A549 (cell line): ENCODE measurements around the gene ZNF185. TPM values are rescaled to one million over a fixed set of nuclear protein-coding genes. Genes with fewer than 3 reads are reported as not detected.

Experiments used
- ATAC-seq, 2 experiments: fragments of 200-7000 bp in 1 of 2; fragments of >200 bp in 1 of 2; cut with Nextera tagmentation in 1 of 2; cut with Tn5 transposase in 1 of 2; 3 replicates each; pipeline versions ENCODE4 v1.8.0 to v1.9.1; 2018 to 2020; ENCODE audit warnings: mild to moderate bottlenecking in 1 of 2, moderate library complexity in 1 of 2
- CTCF ChIA-PET: fragments of 300-600 bp; sonication (Branson Sonifier 250); formaldehyde crosslinking; extraction: SDS; loops from one replicate; lab custom pipeline; 2021; ENCODE audit warnings: antibody characterized with exemption, inconsistent platforms; lab: Yijun Ruan, JAX
- POLR2A ChIA-PET: fragments of 350-600 bp; formaldehyde crosslinking; extraction: SDS; loops from one replicate; lab custom pipeline; 2021; ENCODE audit warnings: antibody characterized with exemption, inconsistent platforms; lab: Yijun Ruan, JAX
- DNase-seq, 2 experiments: peaks; one replicate each; pipeline versions ENCODE4 v3.0.0 to v3.0.0-alpha.2; 2011 to 2016; ENCODE audit warnings: low read depth in 1 of 2, low spot score in 1 of 2
- FAIRE-seq: peaks from 2 replicates; lab custom pipeline; 2011; peaks lifted over from hg19 to GRCh38; lab: Jason Lieb, UNC
- H3K27ac ChIP-seq, 2 experiments: fragments of >200 bp; sonication (Bioruptor Twin); formaldehyde crosslinking; 3 replicates each; pipeline ENCODE4 v1.5.1; 2016 to 2017
- H3K4me1 ChIP-seq: fragments of >200 bp; sonication (Bioruptor Twin); formaldehyde crosslinking; 3 replicates; pipeline ENCODE4 v1.6.1; 2016
- H3K4me2 ChIP-seq: fragments of >200 bp; sonication (Bioruptor Twin); formaldehyde crosslinking; 3 replicates; pipeline ENCODE4 v1.6.1; 2016
- H3K4me3 ChIP-seq: fragments of >200 bp; sonication (Bioruptor Twin); formaldehyde crosslinking; 3 replicates; pipeline ENCODE4 v1.5.1; 2016
- H3K9me3 ChIP-seq: fragments of >200 bp; sonication (Bioruptor Twin); formaldehyde crosslinking; 3 replicates; pipeline ENCODE4 v1.6.1; 2016
- CBX8 ChIP-seq: fragments of 200-600 bp; sonication (generic); IDR thresholded peaks from 2 replicates; pipeline ENCODE4 v1.6.1; 2016
- CEBPB ChIP-seq, 2 experiments: fragments of >200 bp in 1 of 2; sonication (Bioruptor Twin) in 1 of 2; formaldehyde crosslinking in 1 of 2; IDR thresholded peaks; 2 replicates each; pipeline ENCODE4 v1.6.1; 2012 to 2016
- FOSB ChIP-seq: fragments of 250-450 bp; sonication (Bioruptor Pico); IDR thresholded peaks from 2 replicates; pipeline ENCODE4 v1.5.0; 2020; ENCODE audit warnings: mild to moderate bottlenecking, moderate library complexity
- FOSL2 ChIP-seq, 2 experiments: fragments of 450-650 bp in 1 of 2; fragments of >200 bp in 1 of 2; sonication (Bioruptor Twin) in 1 of 2; formaldehyde crosslinking; IDR thresholded peaks; 2 replicates each; pipeline versions ENCODE4 v1.5.0 to v1.6.1; 2016 to 2020; ENCODE audit warnings: mild to moderate bottlenecking in 1 of 2, moderate library complexity in 1 of 2
- HDAC2 ChIP-seq: fragments of 200-600 bp; sonication (generic); IDR thresholded peaks from 2 replicates; pipeline ENCODE4 v1.6.1; 2016
- HES2 ChIP-seq: fragments of >200 bp; sonication (Bioruptor Twin); formaldehyde crosslinking; IDR thresholded peaks from 2 replicates; pipeline ENCODE4 v1.6.1; 2016
- JUN ChIP-seq, 2 experiments: fragments of >200 bp; sonication (Bioruptor Twin); formaldehyde crosslinking; IDR thresholded peaks; 2 replicates in 1 of 2; 3 replicates in 1 of 2; pipeline ENCODE4 v1.6.1; 2016 to 2017
- MYC ChIP-seq: IDR thresholded peaks from 2 replicates; pipeline ENCODE4 v1.6.1; 2012; ENCODE audit warnings: mild to moderate bottlenecking, inconsistent platforms, low read length, improper control_type of control experiment, borderline replicate concordance
- PHF8 ChIP-seq: fragments of 200-600 bp; sonication (generic); IDR thresholded peaks from 2 replicates; pipeline ENCODE4 v1.6.1; 2016; ENCODE audit warnings: low read depth, mild to moderate bottlenecking, antibody characterized with exemption, moderate library complexity, borderline replicate concordance
- RAD21 ChIP-seq, 2 experiments: fragments of >200 bp in 1 of 2; sonication (Bioruptor Twin) in 1 of 2; formaldehyde crosslinking in 1 of 2; IDR thresholded peaks in 1 of 2; conservative IDR thresholded peaks in 1 of 2; 2 replicates in 1 of 2; 3 replicates in 1 of 2; pipeline ENCODE4 v1.6.1; 2012 to 2018; ENCODE audit warnings: inconsistent platforms in 1 of 2
- RARB ChIP-seq: fragments of 250-450 bp; sonication (Bioruptor Pico); IDR thresholded peaks from 2 replicates; pipeline ENCODE4 v1.8.0; 2021; ENCODE audit warnings: mild to moderate bottlenecking, moderate library complexity
- SMC3 ChIP-seq: fragments of >200 bp; sonication (Bioruptor Twin); formaldehyde crosslinking; IDR thresholded peaks from 3 replicates; pipeline ENCODE4 v1.6.1; 2018; ENCODE audit warnings: inconsistent platforms
- TP53 ChIP-seq: fragments of 250-450 bp; sonication (Bioruptor Pico); IDR thresholded peaks from 2 replicates; pipeline ENCODE4 v1.5.0; 2021; ENCODE audit warnings: mild to moderate bottlenecking, moderate library complexity
- ZC3H11A ChIP-seq: fragments of 450-650 bp; IDR thresholded peaks from 2 replicates; pipeline ENCODE4 v1.6.1; 2014; ENCODE audit warnings: antibody characterized with exemption, mild to moderate bottlenecking
- ZNF302 ChIP-seq: fragments of 250-450 bp; sonication (Bioruptor Pico); IDR thresholded peaks from 2 replicates; pipeline ENCODE4 v1.9.0; 2021; ENCODE audit warnings: inconsistent platforms, mild to moderate bottlenecking, moderate library complexity
- ZSCAN20 ChIP-seq: fragments of 250-450 bp; sonication (Bioruptor Pico); IDR thresholded peaks from 2 replicates; pipeline ENCODE4 v1.8.0; 2022; ENCODE audit warnings: mild to moderate bottlenecking, moderate library complexity
- WGBS: methylation state at CpG from one replicate; pipeline ENCODE4 v1.1.6; 2017; ENCODE audit errors: missing lambda C conversion rate; 5-methylcytosine and 5-hydroxymethylcytosine counted together
- polyA plus RNA-seq, 4 experiments: library from polyadenylated mRNA; depleted of rRNA in 3 of 4; stranded (reverse); fragments of >200 nt; fragmentation: RNase III in 1 of 4; extraction: RNeasy Plus Mini Kit Qiagen cat#74134 plus additional on column Dnase treatment in 1 of 4; gene quantifications; 2 replicates in 3 of 4; 3 replicates in 1 of 4; pipeline ENCODE4 v1.2.3, GENCODE V29; 2011 to 2017
- TF ChIP-seq, protein P1 (sequence below): fragments of 250-450 bp; sonication (Bioruptor Pico); IDR thresholded peaks from 2 replicates; pipeline ENCODE4 v1.5.0; 2020; ENCODE audit warnings: low read depth, mild to moderate bottlenecking, moderate library complexity
- TF ChIP-seq, protein P2 (sequence below): fragments of 250-450 bp; sonication (Bioruptor Pico); IDR thresholded peaks from 2 replicates; pipeline ENCODE4 v1.5.0; 2021; ENCODE audit warnings: mild to moderate bottlenecking, moderate library complexity, borderline replicate concordance
- TF ChIP-seq, protein P3 (sequence below): fragments of >200 bp; sonication (Bioruptor Twin); formaldehyde crosslinking; IDR thresholded peaks from 3 replicates; pipeline ENCODE4 v1.5.1; 2016
- TF ChIP-seq, protein P4 (sequence below): fragments of 150-350 bp; IDR thresholded peaks from 2 replicates; pipeline ENCODE4 v1.6.1; 2014; ENCODE audit warnings: low read depth, mild to moderate bottlenecking, low read length

The ZNF185 gene
- polyA plus RNA-seq, 2 of the 4 experiments (the other 2 are of a cell fraction), result 5.0 to 11.2 TPM

- Histone ChIP-seq H3K4me2 (peak overlapping the region; percentile 52), H3K4me1 (peaks cover 9% of the 10 kb centered on the region; the same call in 2 of the 3 replicates), H3K27ac (peak overlapping the region; percentile 21 to 62; a peak in 2 of 6 replicates), H3K9me3 (no peaks in the 10 kb centered on the region), H3K4me3 (no peak overlapping the region)
- 40% methylated on average over 7 of the region's 13 CpGs for WGBS
- DNase-seq, result peak; percentile 37 to 51
- ATAC-seq, result peak; percentile 69 to 86
- TF ChIP-seq, protein P1, sequence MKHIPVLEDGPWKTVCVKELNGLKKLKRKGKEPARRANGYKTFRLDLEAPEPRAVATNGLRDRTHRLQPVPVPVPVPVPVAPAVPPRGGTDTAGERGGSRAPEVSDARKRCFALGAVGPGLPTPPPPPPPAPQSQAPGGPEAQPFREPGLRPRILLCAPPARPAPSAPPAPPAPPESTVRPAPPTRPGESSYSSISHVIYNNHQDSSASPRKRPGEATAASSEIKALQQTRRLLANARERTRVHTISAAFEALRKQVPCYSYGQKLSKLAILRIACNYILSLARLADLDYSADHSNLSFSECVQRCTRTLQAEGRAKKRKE, result no peak
- no peak for TF ChIP-seq ZC3H11A
- TF ChIP-seq RAD21 (conservative IDR thresholded peaks at IDR 0.05 in 1 of 2, IDR thresholded peaks at IDR 0.05 in 1 of 2), result peak; percentile 21 to 45; a peak in 2 of 5 replicates
- TF ChIP-seq, protein P2, sequence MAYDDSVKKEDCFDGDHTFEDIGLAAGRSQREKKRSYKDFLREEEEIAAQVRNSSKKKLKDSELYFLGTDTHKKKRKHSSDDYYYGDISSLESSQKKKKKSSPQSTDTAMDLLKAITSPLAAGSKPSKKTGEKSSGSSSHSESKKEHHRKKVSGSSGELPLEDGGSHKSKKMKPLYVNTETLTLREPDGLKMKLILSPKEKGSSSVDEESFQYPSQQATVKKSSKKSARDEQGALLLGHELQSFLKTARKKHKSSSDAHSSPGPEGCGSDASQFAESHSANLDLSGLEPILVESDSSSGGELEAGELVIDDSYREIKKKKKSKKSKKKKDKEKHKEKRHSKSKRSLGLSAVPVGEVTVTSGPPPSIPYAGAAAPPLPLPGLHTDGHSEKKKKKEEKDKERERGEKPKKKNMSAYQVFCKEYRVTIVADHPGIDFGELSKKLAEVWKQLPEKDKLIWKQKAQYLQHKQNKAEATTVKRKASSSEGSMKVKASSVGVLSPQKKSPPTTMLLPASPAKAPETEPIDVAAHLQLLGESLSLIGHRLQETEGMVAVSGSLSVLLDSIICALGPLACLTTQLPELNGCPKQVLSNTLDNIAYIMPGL (CRISPR knock-in tag), result no peak
- TF ChIP-seq TP53 (CRISPR knock-in tag), result no peak
- no peak for TF ChIP-seq FOSL2 (IDR thresholded peaks at IDR 0.05)
- 0 out of 2 replicates have a peak, but pooled peaks have one; percentile 26 for TF ChIP-seq FOSL2 (CRISPR knock-in tag; IDR thresholded peaks at IDR 0.05)
- TF ChIP-seq SMC3, result peak; percentile 23; the same call in 1 of the 3 replicates
- no peak for TF ChIP-seq CEBPB (IDR thresholded peaks at IDR 0.05)
- TF ChIP-seq, protein P3, sequence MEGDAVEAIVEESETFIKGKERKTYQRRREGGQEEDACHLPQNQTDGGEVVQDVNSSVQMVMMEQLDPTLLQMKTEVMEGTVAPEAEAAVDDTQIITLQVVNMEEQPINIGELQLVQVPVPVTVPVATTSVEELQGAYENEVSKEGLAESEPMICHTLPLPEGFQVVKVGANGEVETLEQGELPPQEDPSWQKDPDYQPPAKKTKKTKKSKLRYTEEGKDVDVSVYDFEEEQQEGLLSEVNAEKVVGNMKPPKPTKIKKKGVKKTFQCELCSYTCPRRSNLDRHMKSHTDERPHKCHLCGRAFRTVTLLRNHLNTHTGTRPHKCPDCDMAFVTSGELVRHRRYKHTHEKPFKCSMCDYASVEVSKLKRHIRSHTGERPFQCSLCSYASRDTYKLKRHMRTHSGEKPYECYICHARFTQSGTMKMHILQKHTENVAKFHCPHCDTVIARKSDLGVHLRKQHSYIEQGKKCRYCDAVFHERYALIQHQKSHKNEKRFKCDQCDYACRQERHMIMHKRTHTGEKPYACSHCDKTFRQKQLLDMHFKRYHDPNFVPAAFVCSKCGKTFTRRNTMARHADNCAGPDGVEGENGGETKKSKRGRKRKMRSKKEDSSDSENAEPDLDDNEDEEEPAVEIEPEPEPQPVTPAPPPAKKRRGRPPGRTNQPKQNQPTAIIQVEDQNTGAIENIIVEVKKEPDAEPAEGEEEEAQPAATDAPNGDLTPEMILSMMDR, result peak; percentile 45
- ChIA-PET POLR2A (no interaction called here), CTCF (interaction anchor here (0.7 to 5.8 kb wide), 7 partner anchors 8 to 23 kb away, joined by 3 to 30 read pairs (median 7); no protein-coding TSS in a partner anchor)
- no peak for FAIRE-seq
Observed at GRCh38 chrX:152915541-152916241, 17.8 kb downstream of the ZNF185 start.

- CTCF ChIA-PET, result interaction anchor here (5.8 kb wide), 1 partner anchor 8 kb away, joined by 30 read pairs; no protein-coding TSS in a partner anchor
- no peak for ATAC-seq
- no peak for TF ChIP-seq RARB (CRISPR knock-in tag)
- TF ChIP-seq HDAC2, result no peak
- TF ChIP-seq ZSCAN20 (CRISPR knock-in tag), result no peak
- no peak for TF ChIP-seq JUN (IDR thresholded peaks at IDR 0.05)
- TF ChIP-seq ZNF302 (CRISPR knock-in tag), result no peak
- no peak for TF ChIP-seq MYC
- TF ChIP-seq HES2, result no peak
- TF ChIP-seq, protein P4, sequence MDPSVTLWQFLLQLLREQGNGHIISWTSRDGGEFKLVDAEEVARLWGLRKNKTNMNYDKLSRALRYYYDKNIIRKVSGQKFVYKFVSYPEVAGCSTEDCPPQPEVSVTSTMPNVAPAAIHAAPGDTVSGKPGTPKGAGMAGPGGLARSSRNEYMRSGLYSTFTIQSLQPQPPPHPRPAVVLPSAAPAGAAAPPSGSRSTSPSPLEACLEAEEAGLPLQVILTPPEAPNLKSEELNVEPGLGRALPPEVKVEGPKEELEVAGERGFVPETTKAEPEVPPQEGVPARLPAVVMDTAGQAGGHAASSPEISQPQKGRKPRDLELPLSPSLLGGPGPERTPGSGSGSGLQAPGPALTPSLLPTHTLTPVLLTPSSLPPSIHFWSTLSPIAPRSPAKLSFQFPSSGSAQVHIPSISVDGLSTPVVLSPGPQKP, result no peak
- no peak for TF ChIP-seq CBX8
- TF ChIP-seq PHF8, result no peak
- TF ChIP-seq, protein P3, result no peak
- no peak for TF ChIP-seq FOSB (CRISPR knock-in tag)
- TF ChIP-seq, all 56 proteins: peak for 0
- Histone ChIP-seq H3K4me3 (no peak overlapping the region), H3K27ac (no peak overlapping the region), H3K4me1 (peaks cover 9% of the 10 kb centered on the region; the same call in 2 of the 3 replicates), H3K9me3 (no peaks in the 10 kb centered on the region), H3K4me2 (no peak overlapping the region)
- FAIRE-seq (no peak), DNase-seq (no peak)
- WGBS, result 92% methylated on average over 4 of the region's 21 CpGs
- POLR2A ChIA-PET, result no interaction called here
Observed at GRCh38 chrX:152917656-152918579, 20.1 kb downstream of the ZNF185 start.
